Neural cell (in vitro differentiated cells): ENCODE data around the gene RPIA. TPM values are rescaled to one million over a fixed set of nuclear protein-coding genes. Genes with fewer than 3 reads are reported as not detected.

Source experiments
- H2AFZ ChIP-seq: fragments of 200-600, 300-800 bp; sonication (generic), shearing (Covaris generic); 2 replicates; pipeline ENCODE4 v1.6.0; 2014; ENCODE audit warnings: low read depth, mild to moderate bottlenecking, antibody characterized with exemption, low read length, moderate library complexity
- H3F3A ChIP-seq: fragments of 200-600 bp; shearing (Covaris generic); 2 replicates; pipeline ENCODE4 v1.6.1; 2016; ENCODE audit warnings: mild to moderate bottlenecking, moderate library complexity, mixed read lengths, antibody characterized with exemption, low read length; ENCODE audit not compliant: insufficient read depth, poor library complexity, severe bottlenecking
- H3K27ac ChIP-seq: fragments of 200-600, 300-800 bp; sonication (generic), shearing (Covaris generic); 2 replicates; pipeline ENCODE4 v1.5.1; 2014; ENCODE audit warnings: mild to moderate bottlenecking, low read length, moderate library complexity
- H3K27me3 ChIP-seq: fragments of 300-800, 200-600 bp; sonication (generic), shearing (Covaris generic); 2 replicates; pipeline ENCODE4 v1.6.0; 2014; ENCODE audit warnings: mild to moderate bottlenecking, low read depth, low read length, moderate library complexity; ENCODE audit not compliant: insufficient read depth
- H3K36me3 ChIP-seq: fragments of 300-800, 200-600 bp; sonication (generic), shearing (Covaris generic); 2 replicates; pipeline ENCODE4 v1.5.1; 2014; ENCODE audit warnings: mild to moderate bottlenecking, antibody characterized with exemption, low read length, moderate library complexity; ENCODE audit not compliant: insufficient read depth
- H3K4me2 ChIP-seq: fragments of 300-800, 200-600 bp; sonication (generic), shearing (Covaris generic); 2 replicates; pipeline ENCODE4 v1.6.0; 2014; ENCODE audit warnings: mild to moderate bottlenecking, low read length
- H3K4me3 ChIP-seq: fragments of 300-800, 200-600 bp; sonication (generic), shearing (Covaris generic); 2 replicates; pipeline ENCODE4 v1.5.1; 2014; ENCODE audit warnings: mild to moderate bottlenecking, low read length, moderate library complexity
- H3K79me2 ChIP-seq: fragments of 200-600 bp; shearing (Covaris generic); replicated peaks from 2 replicates; pipeline ENCODE4 v1.6.0; 2014; ENCODE audit warnings: mild to moderate bottlenecking, low read length, moderate library complexity; ENCODE audit not compliant: insufficient read depth
- H3K9ac ChIP-seq: fragments of 300-800, 200-600 bp; sonication (generic), shearing (Covaris generic); 2 replicates; pipeline ENCODE4 v1.6.1; 2016; ENCODE audit warnings: mild to moderate bottlenecking, low read length, mixed read lengths
- H3K9me2 ChIP-seq: fragments of 200-600 bp; shearing (Covaris generic); 2 replicates; pipeline ENCODE4 v1.6.1; 2016; ENCODE audit warnings: mild to moderate bottlenecking, low read length, mixed read lengths; ENCODE audit not compliant: insufficient read depth
- H3K9me3 ChIP-seq: fragments of 200-600, 300-800 bp; sonication (generic), shearing (Covaris generic); 2 replicates; pipeline ENCODE4 v1.6.1; 2016; ENCODE audit warnings: mild to moderate bottlenecking, mixed run types, low read length, moderate library complexity, mixed read lengths
- H4K20me1 ChIP-seq: fragments of 200-600 bp; shearing (Covaris generic); 2 replicates; pipeline ENCODE4 v1.6.1; 2016; ENCODE audit warnings: mild to moderate bottlenecking, mixed run types; ENCODE audit not compliant: insufficient read depth
- CTCF ChIP-seq: fragments of 450-650 bp; IDR thresholded peaks from 2 replicates; pipeline ENCODE4 v1.5.1; 2014; ENCODE audit warnings: antibody characterized with exemption, mild to moderate bottlenecking, moderate library complexity; ENCODE audit not compliant: poor library complexity, severe bottlenecking
- EP300 ChIP-seq: fragments of 450-650 bp; conservative IDR thresholded peaks from 2 replicates; pipeline ENCODE4 v1.6.1; 2014; ENCODE audit warnings: antibody characterized with exemption, mild to moderate bottlenecking, moderate library complexity; ENCODE audit not compliant: poor library complexity, severe bottlenecking
- EZH2 ChIP-seq: fragments of 200-600, 300-800 bp; shearing (Covaris generic), sonication (generic); IDR thresholded peaks from 2 replicates; pipeline ENCODE4 v1.6.1; 2014; ENCODE audit warnings: antibody characterized with exemption, low read length, borderline replicate concordance, mild to moderate bottlenecking; ENCODE audit not compliant: insufficient read depth, poor library complexity, severe bottlenecking
- MXI1 ChIP-seq: fragments of 450-650 bp; conservative IDR thresholded peaks from 2 replicates; pipeline ENCODE4 v1.6.1; 2014; ENCODE audit warnings: antibody characterized with exemption, mild to moderate bottlenecking; ENCODE audit not compliant: poor library complexity, severe bottlenecking
- POLR2AphosphoS5 ChIP-seq: IDR thresholded peaks from 2 replicates; pipeline ENCODE4 v1.6.1; 2012
- RAD21 ChIP-seq: fragments of 450-650 bp; conservative IDR thresholded peaks from 2 replicates; pipeline ENCODE4 v1.6.1; 2014; ENCODE audit warnings: antibody characterized with exemption, mild to moderate bottlenecking, moderate library complexity
- REST ChIP-seq: IDR thresholded peaks from 2 replicates; pipeline ENCODE4 v1.6.1; 2012; ENCODE audit warnings: borderline replicate concordance
- SMC3 ChIP-seq: fragments of 450-650 bp; conservative IDR thresholded peaks from 2 replicates; pipeline ENCODE4 v1.6.1; 2014; ENCODE audit warnings: antibody characterized with exemption, mild to moderate bottlenecking, moderate library complexity; ENCODE audit not compliant: poor library complexity
- TAF1 ChIP-seq: IDR thresholded peaks from 2 replicates; pipeline ENCODE4 v1.6.1; 2012; ENCODE audit warnings: low read depth
- polyA plus RNA-seq: library from polyadenylated mRNA; depleted of rRNA; stranded (reverse); fragments of >200 nt; gene quantifications from 2 replicates; pipeline ENCODE4 v1.2.3, GENCODE V29; 2014

Gene RPIA
- polyA plus RNA-seq, 1 donor from 2014 or later, result 9.7 TPM

GRCh38 chr2:88667219-88667618 lies 24.3 kb upstream of the RPIA start:
- H3K9me2 ChIP-seq, result no peaks in the 10 kb centered on the region
- H4K20me1 ChIP-seq, result no peaks in the 10 kb centered on the region
- no peak overlapping the region for H3K27ac ChIP-seq
- H3K9me3 ChIP-seq, result no peaks in the 10 kb centered on the region
- no peak overlapping the region for H3K9ac ChIP-seq
- no peaks in the 10 kb centered on the region for H3F3A ChIP-seq
- no peak for TF ChIP-seq REST
- TF ChIP-seq EZH2, result no peak
- no peak for TF ChIP-seq SMC3
- TF ChIP-seq EP300, result no peak
- TF ChIP-seq POLR2AphosphoS5, result no peak
- TF ChIP-seq MXI1, result no peak
- TF ChIP-seq TAF1, result no peak
- TF ChIP-seq CTCF, result no peak
- no peak for TF ChIP-seq RAD21
- no peak overlapping the region for H3K4me3 ChIP-seq
- no peaks in the 10 kb centered on the region for H3K79me2 ChIP-seq
- H2AFZ ChIP-seq, result no peak overlapping the region
- H3K27me3 ChIP-seq, result no peaks in the 10 kb centered on the region
- no peak overlapping the region for H3K4me2 ChIP-seq
- H3K36me3 ChIP-seq, result no peaks in the 10 kb centered on the region

- no peaks in the 10 kb centered on the region for H4K20me1 ChIP-seq
- no peaks in the 10 kb centered on the region for H3K79me2 ChIP-seq
- no peak overlapping the region for H3K27ac ChIP-seq
- H3K36me3 ChIP-seq, result no peaks in the 10 kb centered on the region
- H3K27me3 ChIP-seq, result no peaks in the 10 kb centered on the region
- H3F3A ChIP-seq, result no peaks in the 10 kb centered on the region
- H2AFZ ChIP-seq, result no peak overlapping the region
- no peak overlapping the region for H3K9ac ChIP-seq
- H3K9me3 ChIP-seq, result no peaks in the 10 kb centered on the region
- H3K4me2 ChIP-seq, result no peak overlapping the region
- no peak for TF ChIP-seq EZH2
- no peak for TF ChIP-seq MXI1
- TF ChIP-seq POLR2AphosphoS5, result no peak
- no peak for TF ChIP-seq SMC3
- no peaks in the 10 kb centered on the region for H3K9me2 ChIP-seq
- no peak overlapping the region for H3K4me3 ChIP-seq
Observed at GRCh38 chr2:88668862-88669261, 22.6 kb upstream of the RPIA start.
